HG03175 (cell line): ENCODE results near the gene PDE9A.

Experiments
- ATAC-seq: cut with Tn5 transposase; IDR thresholded peaks from one replicate; pipeline ENCODE4 v1.9.1; 2021; ENCODE audit warnings: mild to moderate bottlenecking, moderate library complexity; ENCODE audit not compliant: unreplicated experiment

PDE9A gene

GRCh38 chr21:42734323-42734971 lies 81.0 kb downstream of the PDE9A start:
- ATAC-seq = no peak

GRCh38 chr21:42735061-42735460 lies 81.6 kb downstream of the PDE9A start:
- ATAC-seq = no peak

- no peak for ATAC-seq
Observed at GRCh38 chr21:42735944-42736343, 82.5 kb downstream of the PDE9A start.

GRCh38 chr21:42736646-42737350 lies 83.4 kb downstream of the PDE9A start:
- no peak for ATAC-seq

GRCh38 chr21:42737951-42738590 lies 84.7 kb downstream of the PDE9A start:
- no peak for ATAC-seq

GRCh38 chr21:42739061-42739931 lies 85.9 kb downstream of the PDE9A start:
- no peak for ATAC-seq

- no peak for ATAC-seq
Observed at GRCh38 chr21:42740405-42740909, 87.0 kb downstream of the PDE9A start.

- no peak for ATAC-seq
Observed at GRCh38 chr21:42741066-42741465, 87.6 kb downstream of the PDE9A start.

- ATAC-seq = no peak
Observed at GRCh38 chr21:42744520-42745445, 91.4 kb downstream of the PDE9A start.

- no peak for ATAC-seq
Observed at GRCh38 chr21:42745511-42746239, 92.3 kb downstream of the PDE9A start.

- no peak for ATAC-seq
Observed at GRCh38 chr21:42746240-42746592, 92.8 kb downstream of the PDE9A start.

GRCh38 chr21:42746593-42747275 lies 93.3 kb downstream of the PDE9A start:
- no peak for ATAC-seq

GRCh38 chr21:42747276-42747701 lies 93.9 kb downstream of the PDE9A start:
- no peak for ATAC-seq

GRCh38 chr21:42747746-42748351 lies 94.4 kb downstream of the PDE9A start:
- no peak for ATAC-seq

- no peak for ATAC-seq
Observed at GRCh38 chr21:42748620-42749176, 95.3 kb downstream of the PDE9A start.

GRCh38 chr21:42750737-42751530 lies 97.5 kb downstream of the PDE9A start:
- no peak for ATAC-seq

- ATAC-seq = no peak
Observed at GRCh38 chr21:42751866-42752265, 98.4 kb downstream of the PDE9A start.
